ENCODE measurements around the gene CTNND2. TPM values are rescaled to one million over a fixed set of nuclear protein-coding genes. Genes with fewer than 3 reads are reported as not detected.

CTNND2 gene
- total RNA-seq, 1 donor from 2014 or later, result 13.9 TPM

DNA sequence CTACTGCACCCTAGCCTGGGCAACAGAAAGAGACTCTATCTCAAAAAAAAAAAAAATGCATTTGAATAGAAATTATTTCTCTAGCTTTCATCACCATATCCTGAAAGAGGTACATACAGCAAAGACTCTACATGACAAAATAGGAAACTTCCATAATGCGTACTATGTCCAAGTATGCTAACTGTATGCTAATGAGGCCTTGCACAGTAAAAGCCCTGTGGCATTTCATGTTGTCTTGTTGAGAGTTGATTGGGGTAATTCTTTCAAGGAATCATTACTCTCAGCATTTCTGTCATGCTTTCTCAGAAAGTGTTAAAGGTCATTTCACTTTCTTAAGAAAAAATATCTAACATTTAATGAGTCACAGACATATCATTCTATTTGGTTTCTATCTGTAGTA, 393.4 kb downstream of the CTNND2 start:
- Histone ChIP-seq H3K4me1 (no peaks in the 10 kb centered on the region), H3K9me3 (ENCODE audit: low read depth) (no peaks in the 10 kb centered on the region), H4K20me1 (ENCODE audit: low read depth) (no peaks in the 10 kb centered on the region), H3K27ac (no peak overlapping the region), H3F3A (ENCODE audit: low read depth) (no peaks in the 10 kb centered on the region), H3K36me3 (no peaks in the 10 kb centered on the region), H3K9ac (no peak overlapping the region), H3K79me2 (ENCODE audit: low read depth) (no peaks in the 10 kb centered on the region), H3K4me3 (no peak overlapping the region), H3K4me2 (no peak overlapping the region), H2AFZ (replicated peaks) (no peak overlapping the region), H3K27me3 (no peaks in the 10 kb centered on the region)
- no peak for TF ChIP-seq EZH2phosphoT487 (IDR thresholded peaks at IDR 0.05)
- TF ChIP-seq, protein P1, sequence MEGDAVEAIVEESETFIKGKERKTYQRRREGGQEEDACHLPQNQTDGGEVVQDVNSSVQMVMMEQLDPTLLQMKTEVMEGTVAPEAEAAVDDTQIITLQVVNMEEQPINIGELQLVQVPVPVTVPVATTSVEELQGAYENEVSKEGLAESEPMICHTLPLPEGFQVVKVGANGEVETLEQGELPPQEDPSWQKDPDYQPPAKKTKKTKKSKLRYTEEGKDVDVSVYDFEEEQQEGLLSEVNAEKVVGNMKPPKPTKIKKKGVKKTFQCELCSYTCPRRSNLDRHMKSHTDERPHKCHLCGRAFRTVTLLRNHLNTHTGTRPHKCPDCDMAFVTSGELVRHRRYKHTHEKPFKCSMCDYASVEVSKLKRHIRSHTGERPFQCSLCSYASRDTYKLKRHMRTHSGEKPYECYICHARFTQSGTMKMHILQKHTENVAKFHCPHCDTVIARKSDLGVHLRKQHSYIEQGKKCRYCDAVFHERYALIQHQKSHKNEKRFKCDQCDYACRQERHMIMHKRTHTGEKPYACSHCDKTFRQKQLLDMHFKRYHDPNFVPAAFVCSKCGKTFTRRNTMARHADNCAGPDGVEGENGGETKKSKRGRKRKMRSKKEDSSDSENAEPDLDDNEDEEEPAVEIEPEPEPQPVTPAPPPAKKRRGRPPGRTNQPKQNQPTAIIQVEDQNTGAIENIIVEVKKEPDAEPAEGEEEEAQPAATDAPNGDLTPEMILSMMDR (IDR thresholded peaks at IDR 0.05), result no peak
- Mint-ChIP-seq H3K27me3 (ENCODE audit: insufficient read depth, low read depth) (peaks cover 2% of the 10 kb centered on the region), H3K4me3 (no peak overlapping the region), H3K9me3 (no peaks in the 10 kb centered on the region), H3K36me3 (peaks cover 1% of the 10 kb centered on the region), H3K4me1 (peaks cover 15% of the 10 kb centered on the region), H3K27ac (no peak overlapping the region)
- DNase-seq (ENCODE audit: low spot score), result no peak

GRCh38 chr5:11509793-11510192, 394.5 kb downstream of the CTNND2 start:
- no peaks in the 10 kb centered on the region for H3K36me3 ChIP-seq
- no peak overlapping the region for H3K27ac ChIP-seq
- H3K4me3 ChIP-seq, result no peak overlapping the region
- H3K9me3 ChIP-seq (ENCODE audit: low read depth), result no peaks in the 10 kb centered on the region
- Mint-ChIP-seq H3K4me1 (peaks cover 22% of the 10 kb centered on the region), H3K27me3 (ENCODE audit: insufficient read depth, low read depth) (peaks cover 2% of the 10 kb centered on the region), H3K9me3 (no peaks in the 10 kb centered on the region), H3K27ac (no peak overlapping the region), H3K4me3 (no peak overlapping the region), H3K36me3 (peaks cover 1% of the 10 kb centered on the region)
- H4K20me1 ChIP-seq (ENCODE audit: low read depth), result no peaks in the 10 kb centered on the region
- no peak overlapping the region for H3K9ac ChIP-seq
- no peak overlapping the region for H2AFZ ChIP-seq (replicated peaks)
- no peaks in the 10 kb centered on the region for H3F3A ChIP-seq (ENCODE audit: low read depth)
- TF ChIP-seq EZH2 (IDR thresholded peaks at IDR 0.05) (no peak), EZH2phosphoT487 (IDR thresholded peaks at IDR 0.05) (no peak)
- TF ChIP-seq, protein P1 (IDR thresholded peaks at IDR 0.05), result no peak
- DNase-seq (ENCODE audit: low spot score), result no peak
- no peaks in the 10 kb centered on the region for H3K27me3 ChIP-seq
- no peaks in the 10 kb centered on the region for H3K4me1 ChIP-seq
- H3K4me2 ChIP-seq, result no peak overlapping the region
- no peaks in the 10 kb centered on the region for H3K79me2 ChIP-seq (ENCODE audit: low read depth)

DNA sequence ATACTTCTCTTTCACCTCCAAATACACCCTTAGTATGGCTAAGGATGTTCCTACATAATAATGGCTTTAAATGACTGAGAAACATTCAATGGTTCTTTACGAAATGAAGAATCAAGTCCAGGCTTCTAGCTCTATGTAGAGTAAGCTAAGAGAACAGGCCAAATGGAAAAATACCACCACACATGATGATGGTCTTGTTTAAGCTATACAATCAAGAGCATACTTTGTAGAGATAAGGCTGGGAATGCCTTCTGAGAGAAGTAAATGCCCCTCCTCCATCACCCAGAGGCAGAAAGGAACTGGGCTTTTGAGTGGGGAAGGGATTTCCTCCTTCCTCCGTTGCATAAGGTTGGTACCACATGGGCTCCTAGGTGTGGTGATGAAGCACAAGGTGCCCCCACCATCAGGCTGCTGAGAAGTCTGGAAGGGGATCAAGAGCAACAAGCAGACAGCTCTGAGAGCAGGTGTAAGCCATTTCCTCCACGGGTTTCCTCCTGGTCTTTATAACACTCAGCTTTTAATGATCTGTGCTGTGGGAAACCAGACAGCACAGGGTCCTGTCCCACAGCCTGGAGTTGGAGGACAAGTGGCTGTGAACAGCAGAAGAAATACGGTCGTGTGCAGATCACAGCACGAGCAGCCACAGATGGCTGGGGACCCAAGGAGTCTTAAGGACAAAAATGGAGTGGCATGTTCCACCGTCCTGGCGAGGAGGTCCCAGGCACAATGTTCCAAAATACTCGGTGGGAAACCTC, 396.9 kb downstream of the CTNND2 start:
- no peak overlapping the region for H3K4me3 ChIP-seq

More for the DNA sequence above, 396.9 kb downstream of the CTNND2 start:
- Histone ChIP-seq H3K27me3 (no peaks in the 10 kb centered on the region), H3F3A (ENCODE audit: low read depth) (no peaks in the 10 kb centered on the region), H3K79me2 (ENCODE audit: low read depth) (no peaks in the 10 kb centered on the region), H3K4me2 (no peak overlapping the region), H3K4me1 (peaks cover 9% of the 10 kb centered on the region), H3K9ac (no peak overlapping the region), H3K27ac (no peak overlapping the region), H3K36me3 (no peaks in the 10 kb centered on the region), H4K20me1 (ENCODE audit: low read depth) (no peaks in the 10 kb centered on the region), H3K9me3 (ENCODE audit: low read depth) (no peaks in the 10 kb centered on the region), H2AFZ (replicated peaks) (no peak overlapping the region)
- DNase-seq (ENCODE audit: low spot score), result no peak
- Mint-ChIP-seq H3K9me3 (peaks cover 3% of the 10 kb centered on the region), H3K36me3 (peaks cover 5% of the 10 kb centered on the region), H3K27me3 (ENCODE audit: insufficient read depth, low read depth) (peaks cover 2% of the 10 kb centered on the region), H3K4me3 (no peak overlapping the region), H3K4me1 (peaks cover 30% of the 10 kb centered on the region), H3K27ac (no peak overlapping the region)
- TF ChIP-seq, protein P1 (IDR thresholded peaks at IDR 0.05), result no peak
- TF ChIP-seq EZH2phosphoT487 (IDR thresholded peaks at IDR 0.05), result no peak
- no peak for TF ChIP-seq EZH2 (IDR thresholded peaks at IDR 0.05)
